ENCODE measurements around the gene ZNF800.

ZNF800 gene

DNA sequence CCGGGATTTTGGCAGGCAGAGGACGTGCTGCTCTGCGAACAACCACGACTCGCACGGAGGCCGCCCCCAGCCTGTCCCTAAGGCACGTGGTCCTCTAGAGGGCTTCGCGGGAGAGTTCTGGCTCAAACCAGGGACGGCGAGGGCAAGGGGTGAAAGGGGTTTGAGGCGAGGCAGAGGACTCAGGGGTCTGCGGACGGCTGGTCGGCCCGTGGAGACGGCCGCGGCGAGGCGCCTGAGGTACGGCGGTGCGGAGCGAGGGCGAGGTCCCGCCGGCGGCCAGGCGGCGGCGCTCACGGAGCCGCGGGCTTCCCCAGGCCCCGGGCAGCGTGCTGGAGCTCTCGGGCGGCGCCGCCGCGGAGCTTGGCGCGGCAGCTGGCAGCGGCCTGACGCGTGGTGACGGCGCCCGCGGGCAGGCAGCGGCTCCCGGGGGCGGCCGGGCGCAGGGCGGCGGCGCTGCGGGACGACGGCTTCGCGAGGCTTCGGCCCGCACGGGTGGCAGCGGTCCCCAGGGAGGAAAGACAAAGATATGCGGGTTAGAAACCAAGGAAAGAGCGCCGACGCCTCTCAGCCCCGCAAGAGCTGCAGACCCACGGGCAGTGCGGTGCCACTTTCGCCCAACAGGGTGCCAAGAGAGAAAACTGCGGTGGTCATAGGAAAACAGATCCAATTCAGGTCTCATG, 44.8 kb downstream of the ZNF800 start:
- DNase-seq, result peak in 7 of 14 donors; percentile 4 to 62 (median 31)

GRCh38 chr7:127346575-127347256, 45.8 kb downstream of the ZNF800 start:
- no peak for DNase-seq

DNA sequence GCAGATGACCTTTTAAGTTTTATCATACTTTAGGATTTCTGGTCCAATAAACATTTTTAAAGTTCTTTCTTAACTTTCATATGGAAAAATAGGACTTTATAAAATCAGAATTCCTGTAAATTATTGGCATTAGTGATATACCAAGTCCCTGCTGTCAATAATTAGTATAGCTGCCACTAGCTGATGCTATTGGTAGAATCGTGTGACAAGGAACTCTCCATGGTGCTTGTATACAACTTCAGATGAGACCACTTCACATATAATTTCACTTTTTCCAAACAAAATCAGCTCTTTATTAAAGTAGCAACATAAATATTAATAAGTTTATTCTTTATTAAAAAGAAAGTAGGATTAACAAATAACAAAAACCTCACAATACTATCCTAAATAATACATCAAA, 49.9 kb downstream of the ZNF800 start:
- no peak for DNase-seq

- DNase-seq, result no peak
These were observed 54.4 kb downstream of the ZNF800 start for GRCh38 chr7:127338122-127338521.

DNA sequence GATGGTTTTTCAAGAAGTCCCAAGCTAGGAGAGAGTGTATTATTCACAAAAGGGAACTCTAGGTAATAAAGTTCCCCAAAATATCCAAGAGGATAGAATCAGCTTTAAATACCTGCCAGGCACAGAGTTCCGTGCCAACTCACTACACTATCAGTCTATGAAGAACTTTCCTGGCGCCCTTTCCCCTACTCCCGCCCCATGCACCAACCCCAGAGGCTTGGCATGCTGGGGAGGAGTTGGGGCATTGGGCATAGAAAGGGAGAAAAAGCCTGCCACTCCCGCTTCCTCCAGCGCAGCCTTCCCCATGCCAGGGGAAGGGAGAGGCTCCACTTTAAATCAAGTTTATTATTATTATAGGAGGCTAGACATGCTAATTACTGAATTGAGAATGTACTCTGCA, 54.9 kb downstream of the ZNF800 start:
- no peak for DNase-seq

DNA sequence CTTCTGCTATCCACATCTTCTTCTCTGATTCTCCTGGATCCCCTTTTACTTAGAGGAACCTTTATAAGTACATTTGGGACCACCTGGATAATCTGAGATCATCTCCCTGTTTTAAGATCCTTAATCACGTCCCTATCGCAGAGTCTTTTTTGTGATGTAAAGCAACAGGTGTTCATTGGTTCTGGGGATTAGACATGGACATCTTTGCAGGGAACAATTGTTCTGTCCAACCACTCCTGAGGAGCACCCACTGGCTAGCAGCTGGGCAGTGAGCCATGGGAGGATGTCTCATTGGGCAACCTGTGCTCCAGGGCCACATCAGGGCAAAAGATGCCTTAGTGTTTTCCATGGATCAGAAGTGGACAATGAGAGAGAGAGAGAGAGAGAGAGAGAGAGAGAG, 56.0 kb downstream of the ZNF800 start:
- DNase-seq, result no peak

GRCh38 chr7:127332880-127333279, 59.6 kb downstream of the ZNF800 start:
- DNase-seq, result no peak

DNA sequence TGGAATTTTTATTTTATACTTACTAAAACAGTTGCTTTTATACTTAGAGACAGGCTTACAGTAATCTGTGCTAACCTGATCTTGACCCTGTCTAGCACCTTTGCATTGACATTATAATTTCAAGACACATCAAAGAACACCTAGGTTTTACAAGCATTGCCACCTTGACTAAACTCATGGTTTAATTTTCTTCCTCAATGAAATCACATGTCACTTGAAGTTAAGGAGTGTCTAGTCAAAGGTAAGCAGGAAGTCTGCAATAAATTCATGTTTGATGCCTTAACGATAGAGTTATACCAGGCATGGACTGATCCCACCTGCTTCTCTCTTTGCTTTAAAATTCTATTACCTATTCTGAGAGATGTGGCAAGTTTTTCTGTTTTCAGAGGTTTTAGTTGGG, 62.4 kb downstream of the ZNF800 start:
- no peak for DNase-seq

DNA sequence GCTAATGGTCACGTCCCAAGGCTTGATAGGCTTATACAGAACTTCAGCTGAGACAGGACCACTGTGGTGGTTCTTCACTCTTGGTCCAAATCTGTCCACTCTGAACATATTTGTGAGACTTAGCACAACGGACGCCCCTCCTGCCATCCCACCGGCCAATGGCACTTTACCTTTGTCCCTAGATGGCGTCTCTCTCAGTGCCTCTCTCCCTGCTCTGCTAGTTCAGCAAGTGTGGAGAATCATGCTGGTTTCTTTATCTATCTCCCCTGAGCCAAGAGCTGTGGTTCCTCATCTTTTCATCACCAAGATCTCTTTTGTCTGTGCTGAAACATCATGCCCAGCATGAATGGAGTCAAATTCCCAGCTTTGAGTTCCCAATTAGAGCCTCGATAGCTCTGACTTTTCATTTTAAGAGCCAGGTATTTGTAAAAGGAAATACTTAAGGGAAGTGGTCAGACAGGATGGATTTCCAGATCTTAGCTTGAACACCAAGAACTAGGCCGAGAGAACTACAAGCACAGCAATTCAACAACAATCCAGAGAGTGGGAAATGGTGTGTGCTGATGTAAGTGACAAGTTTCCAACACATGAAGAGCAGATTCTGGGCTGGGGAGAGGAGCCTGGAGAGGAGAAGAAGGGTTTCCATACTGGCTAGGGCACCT, 69.5 kb downstream of the ZNF800 start:
- no peak for DNase-seq

DNA sequence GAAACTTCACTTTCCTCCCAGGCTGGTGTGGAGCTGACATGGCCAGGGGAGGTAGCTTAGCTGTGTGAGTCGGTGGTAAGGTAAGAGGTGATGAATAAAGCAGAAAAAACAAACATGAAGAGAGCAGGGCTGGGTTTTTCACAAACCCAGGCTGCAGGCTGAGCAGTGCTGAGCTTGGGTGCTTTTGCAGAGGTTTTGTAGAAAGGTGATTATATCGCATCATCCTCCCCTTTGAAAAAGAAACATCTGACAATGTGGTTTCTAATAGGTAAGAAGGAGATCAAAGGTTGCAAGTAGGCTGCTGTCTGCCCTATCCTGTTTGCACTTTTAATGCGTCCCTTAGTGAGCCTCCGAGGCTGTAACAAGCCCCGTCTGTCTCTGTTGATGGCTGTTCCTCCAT, 70.2 kb downstream of the ZNF800 start:
- DNase-seq, result no peak

DNA sequence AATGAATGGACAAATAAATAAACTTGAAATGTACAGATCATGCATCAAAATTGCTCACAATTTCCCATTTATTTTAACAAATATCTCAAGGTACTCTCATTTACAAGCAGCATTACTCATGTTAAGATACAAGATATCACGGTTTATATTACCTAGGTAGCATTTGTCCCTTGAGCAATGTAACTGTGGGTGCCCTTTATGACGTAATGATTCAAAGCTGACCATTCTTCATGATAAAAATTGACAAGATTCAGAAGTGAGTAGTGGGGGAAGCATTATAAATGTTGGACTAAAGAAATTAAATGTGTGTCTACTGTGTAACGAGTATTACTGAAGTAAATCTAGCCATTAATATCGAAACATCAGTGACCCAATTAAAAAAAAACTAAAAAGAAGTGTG, 71.5 kb downstream of the ZNF800 start:
- no peak for DNase-seq
